ENCODE data around the gene SPINK5.
"Not testable (repeated sequence)": the region's sequence is repeated elsewhere in the genome, so short reads cannot be mapped to it uniquely, and the experiment has no call there.

Gene SPINK5, protein sequence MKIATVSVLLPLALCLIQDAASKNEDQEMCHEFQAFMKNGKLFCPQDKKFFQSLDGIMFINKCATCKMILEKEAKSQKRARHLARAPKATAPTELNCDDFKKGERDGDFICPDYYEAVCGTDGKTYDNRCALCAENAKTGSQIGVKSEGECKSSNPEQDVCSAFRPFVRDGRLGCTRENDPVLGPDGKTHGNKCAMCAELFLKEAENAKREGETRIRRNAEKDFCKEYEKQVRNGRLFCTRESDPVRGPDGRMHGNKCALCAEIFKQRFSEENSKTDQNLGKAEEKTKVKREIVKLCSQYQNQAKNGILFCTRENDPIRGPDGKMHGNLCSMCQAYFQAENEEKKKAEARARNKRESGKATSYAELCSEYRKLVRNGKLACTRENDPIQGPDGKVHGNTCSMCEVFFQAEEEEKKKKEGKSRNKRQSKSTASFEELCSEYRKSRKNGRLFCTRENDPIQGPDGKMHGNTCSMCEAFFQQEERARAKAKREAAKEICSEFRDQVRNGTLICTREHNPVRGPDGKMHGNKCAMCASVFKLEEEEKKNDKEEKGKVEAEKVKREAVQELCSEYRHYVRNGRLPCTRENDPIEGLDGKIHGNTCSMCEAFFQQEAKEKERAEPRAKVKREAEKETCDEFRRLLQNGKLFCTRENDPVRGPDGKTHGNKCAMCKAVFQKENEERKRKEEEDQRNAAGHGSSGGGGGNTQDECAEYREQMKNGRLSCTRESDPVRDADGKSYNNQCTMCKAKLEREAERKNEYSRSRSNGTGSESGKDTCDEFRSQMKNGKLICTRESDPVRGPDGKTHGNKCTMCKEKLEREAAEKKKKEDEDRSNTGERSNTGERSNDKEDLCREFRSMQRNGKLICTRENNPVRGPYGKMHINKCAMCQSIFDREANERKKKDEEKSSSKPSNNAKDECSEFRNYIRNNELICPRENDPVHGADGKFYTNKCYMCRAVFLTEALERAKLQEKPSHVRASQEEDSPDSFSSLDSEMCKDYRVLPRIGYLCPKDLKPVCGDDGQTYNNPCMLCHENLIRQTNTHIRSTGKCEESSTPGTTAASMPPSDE

DNA sequence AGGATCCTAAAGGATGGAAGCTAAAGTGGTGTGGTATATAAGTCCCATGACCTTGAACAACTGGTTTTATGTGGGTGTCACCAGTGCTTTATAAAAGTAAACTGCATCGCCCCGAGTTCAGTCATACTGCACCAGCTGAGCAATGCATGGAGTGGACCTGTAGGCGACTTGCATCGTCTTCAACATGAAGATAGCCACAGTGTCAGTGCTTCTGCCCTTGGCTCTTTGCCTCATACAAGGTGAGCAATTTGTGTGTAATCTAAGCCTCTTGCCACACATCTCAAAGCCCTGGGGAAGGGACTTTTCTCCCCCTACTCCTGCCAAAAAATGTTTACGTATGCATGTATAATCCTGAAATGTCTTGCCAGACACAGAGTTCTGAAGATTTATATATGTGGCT is at the start of gene SPINK5:
Gene SPINK5, plus strand, starts transcription at position 120 of the 400 bp plus-strand sequence. Its CDS starts 65 bp downstream, at position 185.
- no peak for DNase-seq

DNA sequence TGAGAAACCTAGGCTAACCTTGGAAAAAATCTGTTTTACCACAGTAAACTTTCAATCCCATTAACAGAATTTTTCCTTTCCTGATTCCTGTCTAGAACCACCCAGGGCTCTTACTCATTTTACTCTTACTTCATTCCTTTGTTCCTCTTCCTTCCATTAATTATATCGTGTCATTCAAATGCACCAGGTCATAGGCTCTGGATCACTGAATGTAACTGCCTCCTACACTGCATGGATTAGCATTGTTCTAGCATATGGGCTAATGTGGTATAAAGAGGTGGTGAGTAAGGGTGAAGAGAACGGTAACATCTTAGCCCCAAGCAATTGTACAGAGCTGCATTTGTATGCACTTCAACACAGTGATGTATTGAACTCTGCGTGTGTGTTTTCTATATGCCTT is 49.5 kb upstream of the SPINK5 start:
- DNase-seq, result no peak

DNA sequence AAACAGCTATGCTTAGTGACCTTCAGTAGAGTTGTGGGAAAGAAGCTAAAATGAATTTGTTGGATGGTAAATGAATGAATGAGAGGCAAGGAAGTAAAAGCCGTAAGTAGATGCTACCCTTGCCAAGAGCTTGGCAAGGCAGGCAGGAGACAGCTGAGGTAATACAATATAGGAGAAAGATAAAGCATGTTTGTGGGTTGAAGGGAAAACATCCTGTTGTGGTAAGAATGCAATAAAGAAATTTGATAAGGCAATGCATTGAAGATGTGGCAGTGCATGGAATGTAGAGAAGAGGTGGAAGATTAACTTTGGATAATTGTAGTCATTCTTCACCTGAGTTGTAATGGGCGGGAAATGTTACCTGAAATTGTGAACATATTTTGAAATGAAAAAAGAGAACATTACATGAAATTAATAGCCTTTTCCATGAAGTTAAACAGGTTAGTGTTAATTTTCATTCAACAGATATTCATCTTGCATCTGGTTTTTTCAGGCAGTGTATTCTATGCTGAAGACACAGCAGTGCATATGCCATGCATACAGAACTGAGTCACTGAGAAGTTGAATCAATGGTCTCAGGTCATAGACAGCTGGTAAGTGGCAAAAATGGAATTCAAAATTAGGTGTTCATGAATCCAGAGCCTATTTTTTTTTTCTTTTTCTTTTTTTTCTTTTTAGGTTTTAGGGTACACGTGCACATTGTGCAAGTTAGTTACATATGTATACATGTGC is 43.4 kb upstream of the SPINK5 start:
- DNase-seq, result no peak

DNA sequence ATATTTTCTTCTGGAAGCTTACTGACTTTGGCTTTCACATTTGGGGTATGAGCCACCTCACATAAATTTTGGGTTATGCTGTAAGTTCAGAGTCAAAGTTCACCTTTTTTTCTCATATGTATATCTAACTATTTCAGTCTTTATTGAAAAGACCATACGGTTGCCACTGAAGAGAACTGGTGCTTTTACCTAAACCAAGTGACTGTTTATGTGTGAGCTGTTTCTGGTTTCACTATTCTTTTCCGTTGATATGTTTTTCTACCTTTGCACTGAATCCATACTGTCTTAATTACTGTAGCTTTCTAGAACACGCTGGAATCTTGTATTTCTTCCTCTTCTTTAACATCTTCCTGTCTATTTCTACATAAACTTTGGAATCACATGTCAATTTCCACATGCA is 36.3 kb upstream of the SPINK5 start:
- no peak for DNase-seq

DNA sequence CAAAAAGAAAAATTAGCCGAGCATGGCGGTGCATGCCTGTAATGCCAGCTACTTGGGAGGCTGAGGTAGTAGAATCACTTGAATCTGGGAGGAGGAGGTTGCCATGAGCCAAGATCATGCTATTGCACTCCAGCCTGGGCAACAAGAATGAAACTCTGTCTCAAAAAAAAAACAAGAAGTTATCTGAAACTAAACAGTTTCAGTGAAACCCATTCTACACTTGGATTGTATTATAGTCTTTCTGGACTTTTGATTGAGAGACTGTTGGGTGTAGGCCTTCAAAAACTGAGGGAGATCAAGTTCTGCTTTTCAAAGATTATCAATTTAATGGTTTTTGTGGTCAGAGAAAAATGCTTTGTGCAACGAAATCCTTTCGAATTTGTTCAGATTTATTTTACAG is 34.6 kb upstream of the SPINK5 start:
- no peak for DNase-seq

DNA sequence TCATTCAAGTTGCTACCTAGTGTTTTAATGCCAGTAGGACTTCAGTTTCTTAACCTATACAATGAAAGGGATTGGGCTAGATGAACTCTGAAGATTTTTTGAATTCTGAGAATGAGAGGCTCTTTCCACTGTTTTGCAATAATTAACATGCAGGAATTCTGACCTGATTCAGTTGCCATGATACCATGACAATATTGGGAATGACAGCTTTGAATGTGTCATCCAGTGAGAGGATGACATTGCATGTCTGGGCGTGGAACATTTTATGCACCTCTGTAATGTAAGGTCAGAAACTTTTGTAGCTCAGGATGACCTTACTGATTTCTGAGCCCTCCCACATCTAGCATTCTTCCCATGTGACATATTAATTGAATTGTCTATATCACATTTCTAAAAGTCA is 30.6 kb upstream of the SPINK5 start:
- DNase-seq, result no peak

DNA sequence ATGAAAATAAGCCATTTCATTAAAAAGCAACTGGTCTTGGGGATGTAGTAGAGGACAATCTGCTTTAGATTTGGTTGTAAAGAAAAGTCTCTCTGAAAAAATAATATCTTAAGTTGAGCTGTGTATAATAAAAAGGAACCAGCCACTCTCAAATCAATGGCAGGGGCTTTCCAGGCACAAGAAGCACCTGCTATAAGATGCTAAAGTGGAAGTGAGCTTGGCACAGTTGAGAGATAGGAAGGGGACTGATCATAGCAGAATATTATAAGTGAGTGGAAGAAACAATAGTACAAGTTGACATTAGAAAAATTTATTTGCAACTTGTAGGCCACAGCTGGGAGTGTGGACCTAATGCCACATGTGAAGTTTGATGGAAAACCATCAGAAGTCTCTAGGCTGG is 28.1 kb upstream of the SPINK5 start:
- DNase-seq, result no peak

GRCh38 chr5:148042881-148043280 is 20.9 kb upstream of the SPINK5 start:
- DNase-seq, result no peak

GRCh38 chr5:148043705-148044104 is 20.1 kb upstream of the SPINK5 start:
- no peak for DNase-seq

DNA sequence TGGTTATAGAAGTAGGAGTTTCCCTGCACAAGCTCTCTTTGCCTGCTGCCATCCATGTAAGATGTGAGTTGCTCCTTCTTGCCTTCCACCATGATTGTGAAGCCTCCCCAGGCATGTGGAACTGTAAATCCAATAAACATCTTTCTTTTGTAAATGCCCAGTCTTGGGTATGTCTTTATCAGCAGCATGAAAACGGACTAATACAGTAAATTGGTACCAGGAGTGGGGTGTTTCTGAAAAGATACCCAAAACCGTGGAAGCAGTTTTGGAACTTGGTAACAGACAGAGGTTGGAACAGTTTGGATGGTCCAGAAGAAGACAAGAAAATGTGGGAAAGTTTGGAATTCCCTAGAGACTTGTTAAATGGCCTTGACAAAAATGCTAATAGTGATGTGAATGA is 8.6 kb upstream of the SPINK5 start:
- DNase-seq, result not testable (repeated sequence)

- DNase-seq, result no peak
These were observed 3.5 kb upstream of the SPINK5 start for GRCh38 chr5:148060309-148060708.

GRCh38 chr5:148060881-148061280 is 2.9 kb upstream of the SPINK5 start:
- no peak for DNase-seq

GRCh38 chr5:148070621-148071020 is 6.8 kb downstream of the SPINK5 start:
- DNase-seq, result no peak

DNA sequence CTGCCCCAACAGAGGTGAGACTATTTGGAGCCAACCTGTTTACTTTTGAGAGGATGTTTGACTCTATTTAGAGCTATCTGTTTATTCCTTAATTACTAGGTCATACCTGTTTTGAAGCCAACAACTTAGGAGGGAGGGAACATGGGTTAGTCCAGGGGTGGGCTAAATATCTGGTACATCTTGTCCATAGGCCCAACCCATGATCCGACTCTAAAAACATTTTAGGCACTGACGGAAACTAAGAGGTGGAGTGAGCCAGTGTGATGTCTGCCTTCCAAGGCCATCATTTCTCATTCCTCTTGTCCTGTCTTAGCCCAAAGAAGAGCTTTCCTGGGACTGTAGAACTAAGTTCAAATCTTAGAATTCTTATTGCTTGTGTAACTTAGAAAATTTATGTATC is 8.4 kb downstream of the SPINK5 start:
- DNase-seq, result no peak

GRCh38 chr5:148075529-148075928 is 11.7 kb downstream of the SPINK5 start:
- DNase-seq, result no peak

- no peak for DNase-seq
These were observed 19.4 kb downstream of the SPINK5 start for GRCh38 chr5:148083203-148083602.

DNA sequence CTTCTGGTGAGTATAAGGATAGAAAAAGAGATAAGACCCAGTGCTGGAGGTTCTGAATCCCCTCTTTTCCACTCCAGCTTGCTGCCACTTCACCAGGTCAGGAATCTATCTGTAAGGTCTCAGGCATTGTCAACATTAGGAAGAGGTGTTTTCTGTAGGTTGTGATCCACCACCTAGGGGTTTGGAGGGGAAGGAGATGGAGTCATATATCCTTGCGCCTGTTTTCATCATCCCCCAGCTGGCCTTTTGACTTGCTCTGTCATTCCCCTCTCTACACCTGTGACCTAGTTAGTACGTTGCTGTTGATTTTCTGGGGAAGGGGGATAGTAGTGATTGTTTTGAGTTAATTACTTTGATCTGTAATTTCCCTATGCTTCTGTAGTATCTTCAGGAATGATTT is 20.5 kb downstream of the SPINK5 start:
- DNase-seq, result no peak

GRCh38 chr5:148085310-148085709 is 21.5 kb downstream of the SPINK5 start:
- no peak for DNase-seq

GRCh38 chr5:148085977-148086705 is 22.4 kb downstream of the SPINK5 start:
- DNase-seq, result no peak

- no peak for DNase-seq
These were observed 26.5 kb downstream of the SPINK5 start for GRCh38 chr5:148090146-148090772.

- no peak for DNase-seq
These were observed 27.0 kb downstream of the SPINK5 start for GRCh38 chr5:148090773-148091250.
